K562 (cell line): Measurements from ENCODE around the gene SNCB. TPM values are rescaled to one million over a fixed set of nuclear protein-coding genes. Genes with fewer than 3 reads are reported as not detected.

ENCODE experiments used
- ATAC-seq: fragments of 200-7000 bp; cut with Tn5 transposase; 3 replicates; pipeline ENCODE4 v1.9.1; 2020; ENCODE audit warnings: moderate library complexity
- BruUV-seq: library from RNA; stranded (reverse); fragments of 400-500 nt; replicated peaks from 2 replicates; lab custom pipeline; 2021; lab: Mats Ljungman, UMichigan
- CTCF ChIA-PET: fragments of 300-600 bp; formaldehyde crosslinking; extraction: SDS; loops from one replicate; lab custom pipeline; 2021; ENCODE audit warnings: low intra/inter-chr PET ratio; lab: Yijun Ruan, JAX
- POLR2A ChIA-PET: fragments of 300-600, 350-650 bp; sonication (Branson Sonifier 250); formaldehyde crosslinking; extraction: SDS; loops from one replicate; lab custom pipeline; 2021; ENCODE audit warnings: antibody characterized with exemption, inconsistent platforms; lab: Yijun Ruan, JAX
- DNase-seq, 4 experiments: peaks; one replicate each; pipeline versions ENCODE4 v3.0.0 to v3.0.0-alpha.2; 2011 to 2018; ENCODE audit warnings: low spot score in 3 of 4, mixed read lengths in 3 of 4; ENCODE audit errors: extremely low read depth in 1 of 4
- FAIRE-seq: peaks from 2 replicates; lab custom pipeline; 2011; peaks lifted over from hg19 to GRCh38; lab: Jason Lieb, UNC
- H2AFZ ChIP-seq: 2 replicates; pipeline ENCODE4 v1.6.0; 2011; ENCODE audit warnings: low read depth, low read length, control low read depth, inconsistent platforms
- H3K27ac ChIP-seq: fragments of 200-600 bp; 3 replicates; pipeline ENCODE4 v1.8.0; 2011; ENCODE audit warnings: low read depth, mild to moderate bottlenecking, control low read depth, inconsistent platforms, low read length, moderate library complexity, mixed read lengths; ENCODE audit errors: extremely low read depth
- H3K27me3 ChIP-seq, 2 experiments: fragments of 300-600 bp in 1 of 2; 2 replicates in 1 of 2; 3 replicates in 1 of 2; pipeline versions ENCODE4 v1.6.0 to v1.8.0; 2011; ENCODE audit warnings: inconsistent platforms in 2 of 2, low read length in 2 of 2, mild to moderate bottlenecking in 1 of 2, mixed read lengths in 1 of 2, moderate library complexity in 1 of 2; ENCODE audit not compliant: control insufficient read depth in 2 of 2, insufficient read depth in 2 of 2
- H3K36me3 ChIP-seq: fragments of 300-600 bp; 3 replicates; pipeline ENCODE4 v1.8.0; 2011; ENCODE audit warnings: mild to moderate bottlenecking, low read length, inconsistent platforms; ENCODE audit not compliant: control insufficient read depth, insufficient read depth
- H3K4me1 ChIP-seq, 2 experiments: fragments of 200-600 bp in 1 of 2; replicated peaks in 1 of 2; 2 replicates in 1 of 2; 3 replicates in 1 of 2; pipeline versions ENCODE4 v1.5.1 to v1.8.0; 2011; ENCODE audit warnings: inconsistent platforms in 2 of 2, low read length in 2 of 2, mild to moderate bottlenecking in 1 of 2, mixed read lengths in 1 of 2, moderate library complexity in 1 of 2; ENCODE audit not compliant: control insufficient read depth in 2 of 2, insufficient read depth in 2 of 2
- H3K4me2 ChIP-seq: 2 replicates; pipeline ENCODE4 v1.6.1; 2011; ENCODE audit warnings: low read length, control low read depth, inconsistent platforms, mixed read lengths; ENCODE audit not compliant: insufficient read depth
- H3K4me3 ChIP-seq: fragments of 200-600 bp; sonication (generic), shearing (Covaris generic); 2 replicates; pipeline ENCODE4 v1.5.1; 2016; ENCODE audit warnings: control low read depth, inconsistent platforms
- H3K79me2 ChIP-seq: fragments of 200-600 bp; 3 replicates; pipeline ENCODE4 v1.8.0; 2011; ENCODE audit warnings: low read length, inconsistent platforms; ENCODE audit not compliant: control insufficient read depth, insufficient read depth
- H3K9ac ChIP-seq, 2 experiments: 2 replicates each; pipeline versions ENCODE4 v1.6.0 to v1.6.1; 2011; ENCODE audit warnings: low read depth in 2 of 2, low read length in 2 of 2, control low read depth in 1 of 2, inconsistent platforms in 1 of 2, mild to moderate bottlenecking in 1 of 2, mixed read lengths in 1 of 2; ENCODE audit not compliant: insufficient read depth in 1 of 2
- H3K9me1 ChIP-seq: one replicate; pipeline ENCODE4 v1.6.0; 2011; ENCODE audit warnings: inconsistent platforms, mild to moderate bottlenecking, low read length, moderate library complexity; ENCODE audit not compliant: control insufficient read depth, insufficient read depth
- H3K9me3 ChIP-seq: replicated peaks from 2 replicates; pipeline ENCODE4 v1.5.1; 2011; ENCODE audit warnings: low read depth, low read length, inconsistent platforms; ENCODE audit not compliant: control insufficient read depth, insufficient read depth
- H4K20me1 ChIP-seq: replicated peaks from 2 replicates; pipeline ENCODE4 v1.6.1; 2011; ENCODE audit warnings: low read length, inconsistent platforms, mixed read lengths; ENCODE audit not compliant: control insufficient read depth, insufficient read depth
- ARID1B ChIP-seq: fragments of 450-650 bp; IDR thresholded peaks from 2 replicates; pipeline ENCODE4 v1.6.1; 2016; ENCODE audit warnings: antibody characterized with exemption, mild to moderate bottlenecking, inconsistent platforms
- DEAF1 ChIP-seq: fragments of 450-650 bp; formaldehyde crosslinking; IDR thresholded peaks from 2 replicates; pipeline ENCODE4 v1.4.0; 2020; ENCODE audit warnings: mild to moderate bottlenecking, moderate library complexity
- ELF1 ChIP-seq: fragments of 200-800 bp; sonication (Bioruptor generic); IDR thresholded peaks from 2 replicates; pipeline ENCODE4 v1.6.1; 2016; ENCODE audit warnings: missing genetic modification characterization, missing compliant biosample characterization
- HNRNPH1 ChIP-seq: fragments of 200-400 bp; formaldehyde crosslinking; optimal IDR thresholded peaks from 2 replicates; pipeline ENCODE3; 2017; ENCODE audit warnings: low read depth, mild to moderate bottlenecking, low read length, moderate library complexity
- JUN ChIP-seq, 2 experiments: sonication (generic) in 1 of 2; formaldehyde crosslinking in 1 of 2; IDR thresholded peaks; 2 replicates each; pipeline versions ENCODE4 v1.6.1 to v1.8.0; 2012 to 2022; ENCODE audit warnings: borderline replicate concordance in 2 of 2, mild to moderate bottlenecking in 2 of 2, improper control_type of control experiment in 1 of 2, low read depth in 1 of 2, low read length in 1 of 2, missing genetic modification reagents in 1 of 2
- NR3C1 ChIP-seq: sonication (generic); formaldehyde crosslinking; IDR thresholded peaks from 2 replicates; pipeline ENCODE4 v1.8.1; 2022; ENCODE audit warnings: missing genetic modification reagents
- POLR2G ChIP-seq: fragments of 200-400 bp; formaldehyde crosslinking; IDR thresholded peaks from 2 replicates; pipeline ENCODE4 v1.6.1; 2017; ENCODE audit warnings: low read depth, mild to moderate bottlenecking, antibody characterized with exemption, low read length, moderate library complexity
- PRPF4 ChIP-seq: fragments of 200-400 bp; formaldehyde crosslinking; IDR thresholded peaks from one replicate; pipeline ENCODE4 v1.6.1; 2017; ENCODE audit warnings: low read length, low read depth, mild to moderate bottlenecking; ENCODE audit not compliant: insufficient read depth, poor library complexity, severe bottlenecking
- RAD51 ChIP-seq: fragments of 450-650 bp; IDR thresholded peaks from 2 replicates; pipeline ENCODE4 v1.7.1; 2016; ENCODE audit warnings: low read depth, mild to moderate bottlenecking, borderline replicate concordance
- YBX1 ChIP-seq: fragments of 450-650 bp; IDR thresholded peaks from 2 replicates; pipeline ENCODE4 v1.7.1; 2016; ENCODE audit warnings: mild to moderate bottlenecking
- WGBS: fragments of 100-300 bp; shearing (Covaris generic); methylation state at CpG from one replicate; pipeline ENCODE4 v1.1.6; 2016; ENCODE audit warnings: low coverage, mixed read lengths; ENCODE audit not compliant: insufficient coverage; ENCODE audit errors: missing lambda C conversion rate; 5-methylcytosine and 5-hydroxymethylcytosine counted together
- in situ Hi-C: fragments of 300-500 bp; cut with MboI; formaldehyde crosslinking; loops from 4 replicates; pipeline ENCODE4 v1.15.0; 2018; ENCODE audit warnings: inconsistent platforms, mixed read lengths
- intact Hi-C: fragments of 100-400 bp; cut with micrococcal nuclease; formaldehyde crosslinking; loops from 2 replicates; pipeline ENCODE4 v1.14.2; 2022
- polyA plus RNA-seq, 8 experiments: library from polyadenylated mRNA; depleted of rRNA in 4 of 8; stranded (reverse) in 5 of 8; unstranded in 3 of 8; fragments of >200 nt; fragmentation: Nextera tagmentation in 2 of 8; fragmentation: Illumina TruSeq in 1 of 8; extraction: Ambion mirVana in 2 of 8; extraction: Trizol in 1 of 8; gene quantifications; 2 replicates each; pipeline versions ENCODE4 v1.2.1 to v1.2.3, GENCODE V29; 2011 to 2014; ENCODE audit warnings: inconsistent platforms in 1 of 8, missing spikeins in 1 of 8
- total RNA-seq, 7 experiments: library from RNA; depleted of rRNA in 6 of 7; stranded (reverse); fragments of >200 nt in 6 of 7; fragmentation: Illumina TruSeq in 2 of 7; extraction: Trizol in 2 of 7; gene quantifications; 2 replicates each; pipeline versions ENCODE4 v1.2.1 to v1.2.3, GENCODE V29; 2011 to 2021; ENCODE audit warnings: low replicate concordance in 1 of 7
- TF ChIP-seq, protein P1 (sequence below): fragments of 450-650 bp; IDR thresholded peaks from 2 replicates; pipeline ENCODE4 v1.6.1; 2018; ENCODE audit not compliant: partially characterized antibody
- TF ChIP-seq, protein P2 (sequence below): fragments of 250-450 bp; sonication (Bioruptor Pico); IDR thresholded peaks from 2 replicates; pipeline ENCODE4 v1.8.0; 2021; ENCODE audit warnings: borderline replicate concordance, mild to moderate bottlenecking, moderate library complexity; ENCODE audit not compliant: poor library complexity, severe bottlenecking

Gene SNCB
- total and polyA plus RNA-seq, 9 of the 15 experiments (the other 6 are each of a cell fraction or from before 2014, with no cell fraction given) = not detected

GRCh38 chr5:176581361-176581760 is 49.0 kb downstream of the SNCB start:
- CTCF ChIA-PET = no interaction called here

More at GRCh38 chr5:176581361-176581760, 49.0 kb downstream of the SNCB start:
- Histone ChIP-seq H3K4me2 (no peak overlapping the region), H3K4me3 (no peak overlapping the region), H3K9me3 (peaks cover 10% of the 10 kb centered on the region), H2AFZ (no peak overlapping the region), H4K20me1 (no peaks in the 10 kb centered on the region), H3K79me2 (no peaks in the 10 kb centered on the region), H3K9ac (no peak overlapping the region), H3K9me1 (no peaks in the 10 kb centered on the region), H3K4me1 (peaks cover 0 to 26% of the 10 kb centered on the region in 2 experiments; a peak in 3 of 5 replicates), H3K27ac (no peak overlapping the region), H3K27me3 (peaks cover 9 to 38% of the 10 kb centered on the region in 2 experiments; a peak in 4 of 5 replicates), H3K36me3 (no peaks in the 10 kb centered on the region)
- ATAC-seq = no peak
- intact Hi-C loops = no loop called here
- DNase-seq = no peak
- TF ChIP-seq, protein P1, sequence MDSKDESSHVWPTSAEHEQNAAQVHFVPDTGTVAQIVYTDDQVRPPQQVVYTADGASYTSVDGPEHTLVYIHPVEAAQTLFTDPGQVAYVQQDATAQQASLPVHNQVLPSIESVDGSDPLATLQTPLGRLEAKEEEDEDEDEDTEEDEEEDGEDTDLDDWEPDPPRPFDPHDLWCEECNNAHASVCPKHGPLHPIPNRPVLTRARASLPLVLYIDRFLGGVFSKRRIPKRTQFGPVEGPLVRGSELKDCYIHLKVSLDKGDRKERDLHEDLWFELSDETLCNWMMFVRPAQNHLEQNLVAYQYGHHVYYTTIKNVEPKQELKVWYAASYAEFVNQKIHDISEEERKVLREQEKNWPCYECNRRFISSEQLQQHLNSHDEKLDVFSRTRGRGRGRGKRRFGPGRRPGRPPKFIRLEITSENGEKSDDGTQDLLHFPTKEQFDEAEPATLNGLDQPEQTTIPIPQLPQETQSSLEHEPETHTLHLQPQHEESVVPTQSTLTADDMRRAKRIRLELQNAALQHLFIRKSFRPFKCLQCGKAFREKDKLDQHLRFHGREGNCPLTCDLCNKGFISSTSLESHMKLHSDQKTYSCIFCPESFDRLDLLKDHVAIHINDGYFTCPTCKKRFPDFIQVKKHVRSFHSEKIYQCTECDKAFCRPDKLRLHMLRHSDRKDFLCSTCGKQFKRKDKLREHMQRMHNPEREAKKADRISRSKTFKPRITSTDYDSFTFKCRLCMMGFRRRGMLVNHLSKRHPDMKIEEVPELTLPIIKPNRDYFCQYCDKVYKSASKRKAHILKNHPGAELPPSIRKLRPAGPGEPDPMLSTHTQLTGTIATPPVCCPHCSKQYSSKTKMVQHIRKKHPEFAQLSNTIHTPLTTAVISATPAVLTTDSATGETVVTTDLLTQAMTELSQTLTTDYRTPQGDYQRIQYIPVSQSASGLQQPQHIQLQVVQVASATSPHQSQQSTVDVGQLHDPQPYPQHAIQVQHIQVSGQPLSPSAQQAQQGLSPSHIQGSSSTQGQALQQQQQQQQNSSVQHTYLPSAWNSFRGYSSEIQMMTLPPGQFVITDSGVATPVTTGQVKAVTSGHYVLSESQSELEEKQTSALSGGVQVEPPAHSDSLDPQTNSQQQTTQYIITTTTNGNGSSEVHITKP = no peak
- no peak for TF ChIP-seq DEAF1 (CRISPR knock-in tag)
- no peak for TF ChIP-seq POLR2G
- TF ChIP-seq YBX1 = no peak
- no peak for TF ChIP-seq RAD51
- TF ChIP-seq NR3C1 (CRISPR knock-in tag) = no peak
- no peak for TF ChIP-seq PRPF4
- TF ChIP-seq, protein P2, sequence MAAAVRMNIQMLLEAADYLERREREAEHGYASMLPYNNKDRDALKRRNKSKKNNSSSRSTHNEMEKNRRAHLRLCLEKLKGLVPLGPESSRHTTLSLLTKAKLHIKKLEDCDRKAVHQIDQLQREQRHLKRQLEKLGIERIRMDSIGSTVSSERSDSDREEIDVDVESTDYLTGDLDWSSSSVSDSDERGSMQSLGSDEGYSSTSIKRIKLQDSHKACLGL (CRISPR knock-in tag) = no peak
- TF ChIP-seq JUN (IDR thresholded peaks at IDR 0.05; ENCODE audit: borderline replicate concordance, low read depth, low read length) = no peak
- TF ChIP-seq JUN (CRISPR knock-in tag; IDR thresholded peaks at IDR 0.05; ENCODE audit: borderline replicate concordance) = no peak
- TF ChIP-seq ELF1 (tag) = no peak
- TF ChIP-seq HNRNPH1 = no peak
- TF ChIP-seq ARID1B = no peak
- 16% methylated on average over 12 of the region's 12 CpGs for WGBS
- POLR2A ChIA-PET = interaction anchor here (0.6 kb wide), 1 partner anchor 19 kb away, joined by 4 read pairs; no protein-coding TSS in a partner anchor
- BruUV-seq = no TSS peak
- in situ Hi-C loops = loop anchor here (25.0 kb wide), 1 partner anchor 844 kb away; no protein-coding TSS in a partner anchor
- no peak for FAIRE-seq
